HEK293 (cell line): ENCODE results near the gene RRP1B.

ENCODE experiments used
- CTCF ChIA-PET: fragments of 350-600 bp; formaldehyde crosslinking; extraction: SDS; loops from one replicate; lab custom pipeline; 2021; ENCODE audit warnings: antibody characterized with exemption; lab: Yijun Ruan, JAX
- POLR2A ChIA-PET: fragments of 300-600 bp; formaldehyde crosslinking; extraction: SDS; loops from one replicate; lab custom pipeline; 2020; ENCODE audit warnings: antibody characterized with exemption, inconsistent platforms; lab: Yijun Ruan, JAX
- H3K27ac ChIP-seq: fragments of 200-500 bp; sonication (Bioruptor generic); 2 replicates; pipeline ENCODE4 v1.5.1; 2014; ENCODE audit warnings: low read depth, low read length, control low read depth, inconsistent platforms; ENCODE audit errors: extremely low read depth
- H3K36me3 ChIP-seq, 2 experiments: fragments of 200-500 bp in 1 of 2; sonication (Bioruptor generic) in 1 of 2; 1 replicate in 1 of 2; 2 replicates in 1 of 2; pipeline ENCODE4 v1.5.1; 2014 to 2017; ENCODE audit warnings: inconsistent platforms in 2 of 2, low read length in 2 of 2; ENCODE audit not compliant: control insufficient read depth in 2 of 2, insufficient read depth in 1 of 2
- H3K4me1 ChIP-seq: fragments of 200-500 bp; sonication (Bioruptor generic); 2 replicates; pipeline ENCODE4 v1.5.1; 2014; ENCODE audit warnings: mild to moderate bottlenecking, low read length, inconsistent platforms; ENCODE audit not compliant: control insufficient read depth, insufficient read depth
- H3K4me3 ChIP-seq: 2 replicates; pipeline ENCODE4 v1.5.1; 2011; ENCODE audit warnings: low read depth, mild to moderate bottlenecking, control low read depth, low read length, moderate library complexity
- H3K9me3 ChIP-seq: fragments of 200-500 bp; sonication (Bioruptor generic); 2 replicates; pipeline ENCODE4 v1.5.1; 2014; ENCODE audit warnings: low read depth, low read length, inconsistent platforms; ENCODE audit not compliant: control insufficient read depth, insufficient read depth
- IKZF3 ChIP-seq: fragments of 450-650 bp; IDR thresholded peaks from 2 replicates; pipeline ENCODE4 v1.5.0; 2018; ENCODE audit warnings: missing biosample characterization, mild to moderate bottlenecking, missing genetic modification characterization, moderate library complexity
- SP2 ChIP-seq: fragments of 450-650 bp; formaldehyde crosslinking; IDR thresholded peaks from 2 replicates; pipeline ENCODE4 v1.5.1; 2016; ENCODE audit warnings: missing biosample characterization, missing genetic modification characterization
- ZBTB17 ChIP-seq: fragments of 450-650 bp; formaldehyde crosslinking; IDR thresholded peaks from 2 replicates; pipeline ENCODE4 v1.5.1; 2016; ENCODE audit warnings: missing biosample characterization, missing genetic modification characterization
- ZBTB49 ChIP-seq: fragments of 450-650 bp; formaldehyde crosslinking; IDR thresholded peaks from 2 replicates; pipeline ENCODE4 v1.5.1; 2016; ENCODE audit warnings: missing biosample characterization, missing genetic modification characterization, low read depth
- ZNF174 ChIP-seq: fragments of 450-650 bp; formaldehyde crosslinking; IDR thresholded peaks from 2 replicates; pipeline ENCODE4 v1.5.0; 2017; ENCODE audit warnings: missing biosample characterization, mild to moderate bottlenecking, missing genetic modification characterization
- ZNF350 ChIP-seq: fragments of 450-650 bp; formaldehyde crosslinking; IDR thresholded peaks from 2 replicates; pipeline ENCODE4 v1.5.0; 2017; ENCODE audit warnings: missing biosample characterization, mild to moderate bottlenecking, missing genetic modification characterization
- ZNF560 ChIP-seq: fragments of 450-650 bp; formaldehyde crosslinking; IDR thresholded peaks from 2 replicates; pipeline ENCODE4 v1.5.1; 2017; ENCODE audit warnings: missing biosample characterization, missing genetic modification characterization, borderline replicate concordance
- ZNF600 ChIP-seq: fragments of 450-650 bp; formaldehyde crosslinking; IDR thresholded peaks from 2 replicates; pipeline ENCODE4 v1.5.1; 2016; ENCODE audit warnings: missing biosample characterization, missing genetic modification characterization
- ZNF76 ChIP-seq: fragments of 450-650 bp; formaldehyde crosslinking; IDR thresholded peaks from 2 replicates; pipeline ENCODE4; 2016; ENCODE audit warnings: low read depth, missing biosample characterization, missing genetic modification characterization, borderline replicate concordance
- ZNF843 ChIP-seq: fragments of 450-650 bp; formaldehyde crosslinking; IDR thresholded peaks from 2 replicates; pipeline ENCODE4 v1.5.1; 2016; ENCODE audit warnings: missing biosample characterization, missing genetic modification characterization
- ZSCAN30 ChIP-seq: fragments of 450-650 bp; IDR thresholded peaks from 2 replicates; pipeline ENCODE4 v1.5.1; 2018; ENCODE audit warnings: missing biosample characterization, mild to moderate bottlenecking, missing genetic modification characterization, moderate library complexity
- TF ChIP-seq, protein P1 (sequence below): fragments of 450-650 bp; formaldehyde crosslinking; IDR thresholded peaks from 2 replicates; pipeline ENCODE4 v1.5.1; 2017; ENCODE audit warnings: missing biosample characterization, missing genetic modification characterization
- TF ChIP-seq, protein P2 (sequence below): fragments of 450-650 bp; formaldehyde crosslinking; IDR thresholded peaks from 2 replicates; pipeline ENCODE4 v1.5.1; 2017; ENCODE audit warnings: missing biosample characterization, missing genetic modification characterization
- TF ChIP-seq, protein P3 (sequence below): fragments of 450-650 bp; formaldehyde crosslinking; IDR thresholded peaks from 2 replicates; pipeline ENCODE4 v1.5.1; 2017; ENCODE audit warnings: missing biosample characterization, missing genetic modification characterization

The RRP1B gene

GRCh38 chr21:43719748-43720538 lies 60.6 kb downstream of the RRP1B start (continued):
- peak; percentile 14; the same call in 1 of the 2 replicates for TF ChIP-seq ZNF76 (tag by site-specific recombination)
- TF ChIP-seq, all 188 proteins: peak for 18

DNA sequence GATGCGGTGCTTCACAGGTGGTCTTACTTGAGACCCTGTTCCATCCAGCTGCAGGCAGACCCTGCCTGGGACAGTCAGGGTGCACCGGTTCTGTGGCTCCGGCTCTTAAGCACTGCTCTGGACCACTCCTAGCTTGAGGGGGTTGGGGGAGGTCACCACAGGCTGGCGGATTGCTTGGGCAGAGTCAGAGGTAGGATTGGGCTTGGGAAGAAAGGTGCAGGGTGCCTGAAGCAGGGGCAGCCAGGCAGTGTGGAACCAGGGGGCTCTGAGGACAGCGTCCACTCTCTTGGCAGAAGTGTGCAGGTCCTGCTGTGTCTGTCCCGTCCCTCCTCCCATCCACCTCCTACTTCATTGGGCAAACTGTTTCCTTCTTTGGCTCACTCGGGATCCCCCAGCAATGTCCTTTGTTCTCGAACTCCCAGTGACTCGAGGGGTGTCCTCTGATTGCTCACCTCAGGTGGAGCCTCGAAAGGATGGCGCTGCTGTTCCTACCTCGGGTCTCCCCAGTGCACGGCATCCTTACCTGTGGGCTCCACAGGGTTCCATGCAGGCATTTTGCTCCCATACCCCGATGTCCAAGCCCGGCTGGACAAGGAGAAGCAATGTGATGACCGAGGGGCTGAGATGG lies 61.3 kb downstream of the RRP1B start:
- Histone ChIP-seq H3K36me3 (peaks cover 0 to 18% of the 10 kb centered on the region in 2 experiments; a peak in 2 of 3 replicates), H3K4me3 (peak overlapping the region; percentile 87), H3K9me3 (no peaks in the 10 kb centered on the region), H3K27ac (no peak overlapping the region)
- POLR2A ChIA-PET, result interaction anchor here (1.3 to 2.0 kb wide), 2 partner anchors 9 to 20 kb away, joined by 5 to 25 read pairs; no protein-coding TSS in a partner anchor
- TF ChIP-seq ZNF600 (peak; percentile 21; the same call in 1 of the 2 replicates), ZNF174 (tag by site-specific recombination) (no peak)
- TF ChIP-seq, all 188 proteins: peak for 1
- H3K4me1 ChIP-seq, result peaks cover 6% of the 10 kb centered on the region
- CTCF ChIA-PET, result interaction anchor here (0.8 to 1.2 kb wide), 2 partner anchors 8 to 9 kb away, joined by 4 to 6 read pairs; no protein-coding TSS in a partner anchor

DNA sequence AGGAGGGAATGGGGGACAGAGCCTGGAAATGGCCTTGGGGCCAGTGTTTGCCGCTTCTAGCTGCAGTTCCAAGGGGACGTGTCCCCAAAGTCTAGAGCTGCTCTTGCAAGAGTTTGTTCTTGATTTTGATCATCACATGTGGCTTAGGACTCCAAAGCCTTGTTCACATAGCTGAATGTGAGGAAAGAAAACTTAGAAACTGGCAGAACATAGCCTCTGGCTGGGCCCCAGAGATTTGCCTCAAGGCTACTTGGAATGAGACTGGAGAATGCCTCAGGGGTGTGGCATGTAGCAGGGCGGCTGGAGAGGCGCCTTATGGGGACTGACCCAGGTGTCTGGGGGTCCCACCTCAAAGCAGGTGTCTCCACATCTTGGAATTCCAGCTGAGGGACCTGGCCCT lies 61.8 kb downstream of the RRP1B start:
- TF ChIP-seq ZNF600 (no peak), ZNF350 (tag by site-specific recombination) (no peak), ZBTB17 (tag by site-specific recombination) (no peak)
- TF ChIP-seq, protein P1, sequence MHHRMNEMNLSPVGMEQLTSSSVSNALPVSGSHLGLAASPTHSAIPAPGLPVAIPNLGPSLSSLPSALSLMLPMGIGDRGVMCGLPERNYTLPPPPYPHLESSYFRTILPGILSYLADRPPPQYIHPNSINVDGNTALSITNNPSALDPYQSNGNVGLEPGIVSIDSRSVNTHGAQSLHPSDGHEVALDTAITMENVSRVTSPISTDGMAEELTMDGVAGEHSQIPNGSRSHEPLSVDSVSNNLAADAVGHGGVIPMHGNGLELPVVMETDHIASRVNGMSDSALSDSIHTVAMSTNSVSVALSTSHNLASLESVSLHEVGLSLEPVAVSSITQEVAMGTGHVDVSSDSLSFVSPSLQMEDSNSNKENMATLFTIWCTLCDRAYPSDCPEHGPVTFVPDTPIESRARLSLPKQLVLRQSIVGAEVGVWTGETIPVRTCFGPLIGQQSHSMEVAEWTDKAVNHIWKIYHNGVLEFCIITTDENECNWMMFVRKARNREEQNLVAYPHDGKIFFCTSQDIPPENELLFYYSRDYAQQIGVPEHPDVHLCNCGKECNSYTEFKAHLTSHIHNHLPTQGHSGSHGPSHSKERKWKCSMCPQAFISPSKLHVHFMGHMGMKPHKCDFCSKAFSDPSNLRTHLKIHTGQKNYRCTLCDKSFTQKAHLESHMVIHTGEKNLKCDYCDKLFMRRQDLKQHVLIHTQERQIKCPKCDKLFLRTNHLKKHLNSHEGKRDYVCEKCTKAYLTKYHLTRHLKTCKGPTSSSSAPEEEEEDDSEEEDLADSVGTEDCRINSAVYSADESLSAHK (tag by site-specific recombination), result no peak
- ChIA-PET POLR2A (no interaction called here), CTCF (interaction anchor here (1.2 kb wide), 1 partner anchor 9 kb away, joined by 4 read pairs; no protein-coding TSS in a partner anchor)
- Histone ChIP-seq H3K4me1 (peaks cover 6% of the 10 kb centered on the region), H3K36me3 (peaks cover 0 to 18% of the 10 kb centered on the region in 2 experiments; a peak in 2 of 3 replicates), H3K9me3 (no peaks in the 10 kb centered on the region), H3K27ac (no peak overlapping the region), H3K4me3 (no peak overlapping the region)

GRCh38 chr21:43721939-43722338 lies 62.6 kb downstream of the RRP1B start:
- POLR2A ChIA-PET, result no interaction called here
- H3K9me3 ChIP-seq, result no peaks in the 10 kb centered on the region
- TF ChIP-seq, protein P2, sequence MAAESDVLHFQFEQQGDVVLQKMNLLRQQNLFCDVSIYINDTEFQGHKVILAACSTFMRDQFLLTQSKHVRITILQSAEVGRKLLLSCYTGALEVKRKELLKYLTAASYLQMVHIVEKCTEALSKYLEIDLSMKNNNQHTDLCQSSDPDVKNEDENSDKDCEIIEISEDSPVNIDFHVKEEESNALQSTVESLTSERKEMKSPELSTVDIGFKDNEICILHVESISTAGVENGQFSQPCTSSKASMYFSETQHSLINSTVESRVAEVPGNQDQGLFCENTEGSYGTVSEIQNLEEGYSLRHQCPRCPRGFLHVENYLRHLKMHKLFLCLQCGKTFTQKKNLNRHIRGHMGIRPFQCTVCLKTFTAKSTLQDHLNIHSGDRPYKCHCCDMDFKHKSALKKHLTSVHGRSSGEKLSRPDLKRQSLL, result no peak
- peak; percentile 13; the same call in 1 of the 2 replicates for TF ChIP-seq ZNF600
- CTCF ChIA-PET, result interaction anchor here (1.2 kb wide), 1 partner anchor 8 kb away, joined by 4 read pairs; no protein-coding TSS in a partner anchor
- H3K4me1 ChIP-seq, result peaks cover 6% of the 10 kb centered on the region
- peaks cover 0 to 18% of the 10 kb centered on the region in 2 experiments; a peak in 2 of 3 replicates for H3K36me3 ChIP-seq
- no peak overlapping the region for H3K4me3 ChIP-seq
- no peak overlapping the region for H3K27ac ChIP-seq

GRCh38 chr21:43723648-43724047 lies 64.3 kb downstream of the RRP1B start:
- Histone ChIP-seq H3K4me1 (peaks cover 6% of the 10 kb centered on the region), H3K36me3 (peaks cover 0 to 18% of the 10 kb centered on the region in 2 experiments; a peak in 2 of 3 replicates), H3K9me3 (no peaks in the 10 kb centered on the region), H3K4me3 (no peak overlapping the region), H3K27ac (no peak overlapping the region)
- CTCF ChIA-PET, result interaction anchor here (0.7 kb wide), 1 partner anchor 43 kb away, joined by 3 read pairs; no protein-coding TSS in a partner anchor
- POLR2A ChIA-PET, result interaction anchor here (0.7 kb wide), 1 partner anchor 61 kb away, joined by 3 read pairs; no protein-coding TSS in a partner anchor
- TF ChIP-seq SP2 (tag by site-specific recombination) (no peak), ZSCAN30 (tag by site-specific recombination) (no peak), IKZF3 (tag by site-specific recombination) (no peak), ZNF560 (tag by site-specific recombination) (no peak), ZNF843 (tag by site-specific recombination) (no peak), ZBTB49 (tag by site-specific recombination) (no peak), ZNF76 (tag by site-specific recombination) (no peak)
- TF ChIP-seq, protein P3, sequence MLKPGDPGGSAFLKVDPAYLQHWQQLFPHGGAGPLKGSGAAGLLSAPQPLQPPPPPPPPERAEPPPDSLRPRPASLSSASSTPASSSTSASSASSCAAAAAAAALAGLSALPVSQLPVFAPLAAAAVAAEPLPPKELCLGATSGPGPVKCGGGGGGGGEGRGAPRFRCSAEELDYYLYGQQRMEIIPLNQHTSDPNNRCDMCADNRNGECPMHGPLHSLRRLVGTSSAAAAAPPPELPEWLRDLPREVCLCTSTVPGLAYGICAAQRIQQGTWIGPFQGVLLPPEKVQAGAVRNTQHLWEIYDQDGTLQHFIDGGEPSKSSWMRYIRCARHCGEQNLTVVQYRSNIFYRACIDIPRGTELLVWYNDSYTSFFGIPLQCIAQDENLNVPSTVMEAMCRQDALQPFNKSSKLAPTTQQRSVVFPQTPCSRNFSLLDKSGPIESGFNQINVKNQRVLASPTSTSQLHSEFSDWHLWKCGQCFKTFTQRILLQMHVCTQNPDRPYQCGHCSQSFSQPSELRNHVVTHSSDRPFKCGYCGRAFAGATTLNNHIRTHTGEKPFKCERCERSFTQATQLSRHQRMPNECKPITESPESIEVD (tag by site-specific recombination), result no peak
